Mammary microvascular endothelial cell (primary cell): ENCODE results near the gene TANC2. TPM values are rescaled to one million over a fixed set of nuclear protein-coding genes. Genes with fewer than 3 reads are reported as not detected.

Source experiments
- total RNA-seq: library from RNA; depleted of rRNA; stranded (reverse); fragments of >200 nt; gene quantifications from 2 replicates; pipeline ENCODE4 v1.2.3, GENCODE V29; 2015

The TANC2 gene
- total RNA-seq = 5.2 and 11.3 TPM in 2 replicates

DNA sequence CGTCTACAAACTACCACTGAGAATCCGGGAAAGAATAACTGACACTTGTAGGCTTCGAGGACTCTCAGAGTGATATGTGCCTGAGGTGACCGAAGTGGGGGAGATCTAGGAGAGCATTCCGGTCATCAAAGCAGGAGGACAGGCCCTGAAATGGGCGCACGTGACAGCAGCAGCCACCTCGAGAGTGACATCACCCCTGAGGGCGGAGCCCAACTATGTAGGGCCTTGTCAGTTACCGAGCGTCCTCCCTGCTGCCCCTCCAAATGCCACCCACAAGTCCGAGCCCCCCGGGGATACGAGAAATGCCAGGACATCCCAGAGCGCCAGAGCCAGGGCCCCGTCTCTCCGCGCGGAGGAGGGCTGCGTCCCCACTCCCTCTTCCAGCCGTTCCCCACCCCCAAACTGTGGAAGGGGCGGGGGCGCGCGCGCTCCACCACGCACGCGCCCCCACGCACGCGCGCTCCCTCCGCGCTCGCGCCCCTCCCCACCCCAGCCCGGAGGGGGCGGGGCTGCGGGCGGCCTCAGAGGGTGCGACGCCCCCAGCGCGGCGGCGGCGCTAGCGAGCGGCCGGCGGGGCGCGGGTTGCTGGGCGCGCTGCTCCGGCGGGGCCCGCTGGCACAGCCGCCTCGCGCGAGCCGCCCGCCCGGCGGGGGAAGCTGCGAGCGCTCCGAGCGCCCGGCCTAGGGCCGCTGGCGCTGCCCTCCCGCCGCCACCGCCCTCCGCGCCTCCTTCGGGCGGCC, at the start of gene TANC2:
TANC2 (plus strand) TSS at position 550 of the 740 bp plus-strand sequence. CDS start 43,325 bp downstream, outside the sequence.

Other genes with a start within 250 kb of the TANC2 start
- not detected in 2 replicates for gene MARCHF10, start 157.9 kb upstream of the TANC2 start, total RNA-seq